Gastrocnemius medialis (tissue), 4 donors: ENCODE data around the gene RASA3.

Source experiments
- POLR2A ChIP-seq, 2 donors: fragments of 450-650 bp; IDR thresholded peaks; one replicate each; pipeline ENCODE4 v1.6.1; 2017; ENCODE audit warnings: antibody characterized with exemption in 2 of 2, mild to moderate bottlenecking in 2 of 2, moderate library complexity in 2 of 2
- TF ChIP-seq, protein P1 (sequence below), 5 experiments: fragments of 450-650 bp in 3 of 5; fragments of 200-600 bp in 2 of 5; sonication (generic) in 2 of 5; IDR thresholded peaks in 4 of 5; conservative IDR thresholded peaks in 1 of 5; 1 replicate in 4 of 5; 2 replicates in 1 of 5; pipeline ENCODE4 v1.5.1; 2016 to 2019; ENCODE audit warnings: antibody characterized with exemption in 5 of 5, mild to moderate bottlenecking in 3 of 5, moderate library complexity in 3 of 5

DNA sequence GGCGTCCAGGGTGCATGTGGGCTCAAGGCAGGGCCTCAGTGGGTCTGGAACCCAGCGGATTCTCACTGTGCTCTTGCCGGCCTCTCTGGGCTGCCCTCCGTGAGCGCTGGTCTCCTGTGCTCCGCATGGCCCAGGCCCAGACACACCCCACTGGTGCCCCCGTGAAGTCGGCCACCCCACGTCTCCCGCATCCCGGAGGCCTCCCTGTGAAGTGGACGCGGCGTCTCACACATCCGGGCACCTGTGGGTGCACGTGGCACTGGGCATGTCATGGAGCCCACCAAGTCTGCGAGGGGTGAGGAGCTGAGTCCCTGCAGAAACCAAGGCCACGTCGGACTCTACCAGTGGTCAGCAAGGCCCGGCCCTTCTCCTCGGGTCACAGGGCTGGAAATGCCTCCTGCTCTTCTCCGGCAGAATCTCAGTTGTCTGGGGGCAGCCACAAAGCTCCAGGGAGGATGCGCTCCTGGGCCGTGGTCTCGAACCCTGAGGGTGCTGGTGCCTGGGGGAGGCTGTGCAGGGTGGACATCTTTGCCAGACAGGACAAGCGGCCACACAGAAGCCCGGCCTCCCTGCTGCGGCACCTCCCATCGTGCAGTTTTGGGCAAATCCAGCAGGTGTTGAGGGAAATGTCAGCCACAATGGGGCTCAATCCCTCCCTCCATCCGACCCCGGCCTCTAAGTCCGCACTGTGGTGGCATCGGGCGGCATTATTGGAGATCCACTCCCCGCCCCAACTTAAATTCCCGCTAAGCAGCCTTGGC, 160.8 kb downstream of the RASA3 start:
- TF ChIP-seq, protein P1, sequence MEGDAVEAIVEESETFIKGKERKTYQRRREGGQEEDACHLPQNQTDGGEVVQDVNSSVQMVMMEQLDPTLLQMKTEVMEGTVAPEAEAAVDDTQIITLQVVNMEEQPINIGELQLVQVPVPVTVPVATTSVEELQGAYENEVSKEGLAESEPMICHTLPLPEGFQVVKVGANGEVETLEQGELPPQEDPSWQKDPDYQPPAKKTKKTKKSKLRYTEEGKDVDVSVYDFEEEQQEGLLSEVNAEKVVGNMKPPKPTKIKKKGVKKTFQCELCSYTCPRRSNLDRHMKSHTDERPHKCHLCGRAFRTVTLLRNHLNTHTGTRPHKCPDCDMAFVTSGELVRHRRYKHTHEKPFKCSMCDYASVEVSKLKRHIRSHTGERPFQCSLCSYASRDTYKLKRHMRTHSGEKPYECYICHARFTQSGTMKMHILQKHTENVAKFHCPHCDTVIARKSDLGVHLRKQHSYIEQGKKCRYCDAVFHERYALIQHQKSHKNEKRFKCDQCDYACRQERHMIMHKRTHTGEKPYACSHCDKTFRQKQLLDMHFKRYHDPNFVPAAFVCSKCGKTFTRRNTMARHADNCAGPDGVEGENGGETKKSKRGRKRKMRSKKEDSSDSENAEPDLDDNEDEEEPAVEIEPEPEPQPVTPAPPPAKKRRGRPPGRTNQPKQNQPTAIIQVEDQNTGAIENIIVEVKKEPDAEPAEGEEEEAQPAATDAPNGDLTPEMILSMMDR (IDR thresholded peaks at IDR 0.05 in 4 of 5, conservative IDR thresholded peaks at IDR 0.05 in 1 of 5) = no peak
- no peak for TF ChIP-seq POLR2A (IDR thresholded peaks at IDR 0.05)
